Activated T-helper 9 cell treated with anti-CD3 and anti-CD28 coated beads, Interleukin-2, amount 50 U/mL, for 16 hours (primary cell): ENCODE measurements around the gene CDK11A.
A peak's percentile ranks its signal among the peaks of the same experiment; 100 is the strongest.
"Not testable (repeated sequence)": the region's sequence is repeated elsewhere in the genome, so short reads cannot be mapped to it uniquely, and the experiment has no call there.

ENCODE experiments used
- DNase-seq: peaks from one replicate; pipeline ENCODE4 v3.0.0-alpha.2; 2020; ENCODE audit warnings: low read depth

CDK11A gene

DNA sequence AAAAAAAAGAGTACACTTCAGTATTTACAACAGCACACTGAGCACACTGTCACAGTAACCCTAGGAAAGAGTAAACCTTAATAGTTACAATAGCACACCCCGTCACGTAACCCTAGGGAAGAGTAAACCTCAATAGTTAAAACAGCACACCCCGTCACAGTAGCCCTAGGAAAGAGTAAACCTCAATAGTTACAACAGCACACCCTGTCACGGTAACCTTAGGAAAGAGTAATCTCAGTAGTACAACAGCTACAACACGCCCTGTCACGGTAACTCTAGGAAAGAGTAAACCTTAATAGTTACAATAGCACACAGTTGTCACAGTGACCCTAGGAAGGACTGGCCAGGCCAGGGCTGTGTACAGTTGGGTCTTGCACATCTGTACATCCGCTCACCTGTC, 3.0 kb downstream of the CDK11A start:
- no peak for DNase-seq

DNA sequence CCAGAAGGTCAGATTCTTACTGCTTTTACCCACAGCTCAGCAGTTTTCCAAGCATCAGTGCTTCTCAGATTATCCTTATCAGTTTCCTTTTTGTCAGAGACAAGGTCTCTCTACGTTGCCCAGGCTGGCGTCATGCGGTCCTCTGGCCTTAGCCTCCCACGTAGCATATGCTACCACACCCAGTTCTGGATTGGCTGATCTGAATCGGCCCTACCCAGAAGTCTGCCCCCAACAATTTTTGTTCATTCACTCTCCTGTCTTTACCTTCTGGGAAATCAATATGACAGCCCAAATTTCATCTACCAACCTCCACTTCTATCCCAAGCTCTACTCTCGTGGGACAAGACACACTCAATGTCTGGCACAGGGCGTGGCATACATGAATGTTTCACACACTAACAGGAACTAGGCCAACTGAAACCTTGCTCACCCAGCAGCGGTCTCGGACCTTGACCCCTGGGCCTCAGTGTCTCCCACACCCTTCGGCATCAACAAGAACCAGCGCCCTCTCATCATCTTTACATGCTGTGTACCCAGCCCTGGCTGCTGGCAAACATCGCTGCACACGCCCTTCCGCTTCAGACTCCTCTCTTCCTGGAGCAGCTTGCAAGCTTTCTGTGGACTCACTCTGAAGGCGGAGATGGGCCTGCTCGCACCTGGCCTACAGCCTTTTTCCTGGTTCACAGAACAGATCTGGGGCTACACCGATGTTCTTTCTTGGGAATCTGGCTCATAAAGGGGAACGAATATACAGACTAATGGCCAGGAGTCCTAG, 8.9 kb downstream of the CDK11A start:
- DNase-seq = not testable (repeated sequence)

DNA sequence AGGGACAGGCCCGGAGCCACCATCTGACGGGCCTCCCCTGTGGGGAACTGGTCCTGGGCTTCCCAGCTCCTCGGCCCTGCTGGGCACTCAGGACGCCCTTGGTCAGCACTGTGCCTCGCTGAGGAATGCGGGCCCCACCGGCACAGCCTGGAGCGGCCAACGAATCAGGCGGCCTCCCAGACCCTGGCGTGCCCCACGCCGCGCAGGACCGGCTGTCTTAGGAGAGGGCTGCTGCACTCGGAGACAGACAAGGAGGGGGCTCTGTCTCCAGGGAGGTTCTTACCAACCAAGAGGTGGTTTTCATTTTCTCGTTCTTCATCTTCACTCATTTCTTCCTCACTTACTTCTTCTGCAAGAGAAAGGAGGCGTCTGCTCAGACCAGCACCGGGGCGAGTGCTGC, 16.3 kb downstream of the CDK11A start:
- not testable (repeated sequence) for DNase-seq

DNA sequence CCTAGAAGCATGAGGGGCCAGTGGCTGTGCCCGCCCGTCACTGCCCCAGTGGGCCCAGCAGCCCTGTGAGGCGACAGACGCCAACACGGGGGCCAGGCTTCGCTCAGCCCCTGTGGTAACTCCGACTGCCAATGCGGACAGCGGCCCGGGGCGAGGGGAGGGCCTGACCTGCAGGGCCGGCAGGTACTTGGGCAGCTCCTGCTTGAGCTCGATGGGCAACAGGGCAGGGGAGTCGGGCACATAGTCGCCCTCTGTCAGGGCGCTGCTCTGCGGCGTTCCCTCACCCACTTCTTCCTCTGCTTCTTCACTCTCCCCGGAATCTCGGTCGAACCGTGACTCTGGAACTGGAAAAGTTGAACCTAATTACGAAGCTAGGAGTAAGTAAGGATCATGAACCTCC, 16.9 kb downstream of the CDK11A start:
- not testable (repeated sequence) for DNase-seq

- DNase-seq = not testable (repeated sequence)
Measured at GRCh38 chr1:1705623-1706022, 18.5 kb downstream of the CDK11A start.

DNA sequence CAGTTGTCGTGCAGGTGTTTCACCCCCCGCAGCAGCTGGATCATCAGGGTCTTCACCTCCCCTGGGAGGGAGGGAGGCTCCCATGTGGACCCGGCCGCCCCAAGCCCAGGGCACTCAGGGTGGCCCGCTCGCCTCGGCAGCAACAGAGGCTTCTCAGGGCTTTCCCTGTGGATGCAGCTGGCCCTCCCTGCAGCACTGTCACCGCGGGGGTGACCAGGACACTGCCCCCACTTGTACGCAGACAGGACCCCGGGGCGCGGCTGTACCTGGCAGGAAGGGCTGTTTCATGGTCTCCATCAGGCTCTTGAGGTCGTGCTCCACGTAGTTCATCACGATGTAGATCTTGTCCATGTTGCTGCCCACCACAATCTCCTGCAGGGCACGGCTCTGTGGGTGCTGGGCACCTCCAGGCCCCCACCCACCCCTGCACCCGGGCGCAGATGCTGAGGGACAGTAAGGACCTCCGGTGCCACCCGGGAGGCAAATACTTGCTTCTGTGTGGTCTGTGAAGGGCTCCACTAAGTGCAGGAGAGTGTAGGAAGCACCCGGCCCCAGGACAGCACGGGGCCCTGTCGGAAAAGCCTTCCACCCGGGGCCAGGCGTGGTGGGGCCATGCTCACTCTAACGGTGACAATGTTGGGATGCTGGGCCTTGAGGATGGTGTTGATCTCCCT, 19.7 kb downstream of the CDK11A start:
- DNase-seq = not testable (repeated sequence)

DNA sequence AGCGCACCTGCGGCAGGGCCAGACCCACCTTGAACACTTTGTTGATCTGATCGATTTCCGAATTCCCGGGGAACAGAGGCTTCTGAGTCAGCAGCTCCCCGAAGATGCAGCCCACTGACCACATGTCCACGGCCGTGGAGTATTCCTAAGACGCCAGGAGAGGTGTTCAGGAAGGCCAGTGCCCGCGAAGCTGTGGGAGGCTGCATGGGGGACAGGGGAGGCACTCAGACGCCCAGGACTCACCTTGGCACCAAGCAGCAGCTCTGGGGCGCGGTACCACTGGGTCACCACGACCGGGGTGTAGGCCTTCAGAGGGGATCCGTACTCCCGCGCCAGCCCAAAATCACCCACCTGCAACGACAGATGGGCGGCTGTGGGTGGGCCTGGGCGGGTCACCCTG, 20.4 kb downstream of the CDK11A start:
- no peak for DNase-seq

GRCh38 chr1:1702506-1702905, 21.7 kb downstream of the CDK11A start:
- DNase-seq = not testable (repeated sequence)

DNA sequence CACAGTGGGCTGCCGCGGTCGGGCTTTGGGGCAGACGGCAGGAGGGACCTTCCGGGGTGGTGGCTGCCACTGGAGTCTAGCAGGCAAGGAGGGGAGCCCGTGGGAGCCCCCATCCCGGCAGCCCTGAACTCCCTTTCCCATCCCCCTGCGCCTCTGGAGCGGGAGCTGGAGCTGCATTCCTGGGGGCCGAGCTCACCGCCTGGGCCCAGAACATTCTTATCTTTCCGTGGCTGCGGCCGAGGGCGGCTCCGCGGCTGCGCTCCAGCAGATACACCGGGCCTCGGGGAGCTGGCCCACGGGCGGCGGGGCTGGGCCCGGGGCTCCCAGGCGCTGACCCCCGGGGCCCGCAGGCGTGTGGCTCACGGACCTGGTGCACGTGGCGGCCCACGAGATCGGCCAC, 23.6 kb downstream of the CDK11A start:
- DNase-seq = not testable (repeated sequence)

DNA sequence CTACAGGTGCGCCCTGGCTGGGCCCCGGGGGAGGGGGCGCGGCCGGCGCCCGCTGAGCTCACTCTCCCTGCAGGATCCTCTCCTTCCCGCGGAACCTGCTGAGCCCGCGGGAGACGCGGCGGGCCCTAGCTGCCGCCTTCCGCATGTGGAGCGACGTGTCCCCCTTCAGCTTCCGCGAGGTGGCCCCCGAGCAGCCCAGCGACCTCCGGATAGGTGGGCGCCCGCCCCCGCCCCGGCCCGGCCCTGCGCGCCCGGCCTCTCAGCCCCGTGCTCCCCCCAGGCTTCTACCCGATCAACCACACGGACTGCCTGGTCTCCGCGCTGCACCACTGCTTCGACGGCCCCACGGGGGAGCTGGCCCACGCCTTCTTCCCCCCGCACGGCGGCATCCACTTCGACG, 24.1 kb downstream of the CDK11A start:
- not testable (repeated sequence) for DNase-seq

- DNase-seq = not testable (repeated sequence)
Measured at GRCh38 chr1:1699061-1699460, 25.1 kb downstream of the CDK11A start.

GRCh38 chr1:1697358-1698183, 26.6 kb downstream of the CDK11A start:
- not testable (repeated sequence) for DNase-seq

GRCh38 chr1:1696431-1697357, 27.5 kb downstream of the CDK11A start:
- DNase-seq = not testable (repeated sequence)

GRCh38 chr1:1692714-1693647, 31.2 kb downstream of the CDK11A start, which contains the start of gene SLC35E2B:
SLC35E2B (minus strand) TSS chr1:1692795; CDS start chr1:1676699, 16,096 bp downstream.
- DNase-seq = peak; percentile 97

DNA sequence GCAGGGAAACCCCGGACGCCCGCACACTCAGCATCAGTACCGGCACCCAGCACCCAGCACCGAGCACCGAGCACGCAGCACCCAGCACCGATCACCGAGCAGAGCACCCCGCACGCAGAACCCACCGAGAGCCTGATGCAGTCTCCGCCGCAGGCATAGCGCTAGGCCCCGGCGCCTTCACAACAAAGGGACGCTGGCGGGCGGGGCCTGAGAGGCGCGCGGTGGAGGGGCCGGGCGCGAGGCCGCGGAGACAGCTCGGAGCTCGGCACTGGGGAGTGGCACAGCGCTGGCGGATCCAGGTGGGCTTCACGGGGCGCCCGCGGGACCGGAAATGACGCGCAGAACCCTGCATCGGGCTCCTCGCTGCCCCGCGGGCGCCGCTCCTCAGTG, 31.8 kb downstream of the CDK11A start:
- DNase-seq = peak; percentile 77

GRCh38 chr1:1691443-1691842, 32.7 kb downstream of the CDK11A start:
- not testable (repeated sequence) for DNase-seq

- not testable (repeated sequence) for DNase-seq
Measured at GRCh38 chr1:1689526-1689925, 34.6 kb downstream of the CDK11A start.

DNA sequence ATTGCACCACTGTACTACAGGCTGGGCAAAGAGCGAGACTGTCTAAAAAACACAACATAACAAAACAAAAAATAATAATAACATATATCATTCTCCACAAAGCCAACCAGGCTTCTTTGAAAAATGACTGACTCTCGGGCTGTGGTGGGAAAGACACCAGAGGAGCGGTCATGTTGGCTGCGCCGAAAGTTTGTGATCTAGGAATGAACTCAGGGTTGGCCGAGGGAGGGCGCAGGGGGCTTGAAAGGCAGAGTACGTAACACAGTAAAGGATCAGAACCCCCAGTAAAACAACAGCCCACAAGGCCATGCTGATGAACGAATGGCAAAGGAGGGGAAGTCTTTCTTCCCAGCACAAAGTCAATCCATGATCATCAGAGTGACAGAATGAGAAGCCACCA, 36.3 kb downstream of the CDK11A start:
- DNase-seq = no peak

DNA sequence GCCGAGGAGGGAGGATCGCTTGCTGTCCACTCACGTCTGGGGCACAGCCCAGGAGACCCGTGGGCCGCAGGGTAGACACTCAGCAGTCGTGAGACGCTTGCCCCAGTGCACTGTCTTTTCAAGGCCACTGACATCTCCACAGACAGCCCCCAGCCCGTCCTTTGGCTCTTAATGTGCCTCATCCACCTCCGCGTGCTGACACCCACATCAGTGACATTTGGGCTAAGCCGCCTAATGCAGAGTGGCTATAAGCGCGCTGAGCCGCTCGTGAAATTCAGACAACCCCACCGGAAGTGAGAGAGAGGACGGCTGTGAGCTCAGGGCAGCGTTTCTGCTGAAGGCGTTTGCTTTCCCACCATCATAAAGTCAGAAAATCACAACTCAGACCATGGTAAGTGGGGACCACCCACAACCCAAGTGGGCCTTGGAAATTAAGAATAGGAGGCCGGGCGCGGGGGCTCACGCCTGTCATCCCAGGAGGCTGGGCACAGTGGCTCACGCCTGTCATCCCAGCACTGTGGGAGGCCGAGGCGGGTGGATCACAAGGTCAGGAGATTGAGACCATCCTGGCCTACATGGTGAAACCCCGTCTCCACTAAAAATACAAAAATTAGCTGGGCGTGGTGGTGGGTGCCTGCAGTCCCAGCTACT, 40.0 kb downstream of the CDK11A start:
- no peak for DNase-seq
